B cell (primary cell): ENCODE measurements around the gene ARHGAP25.
"Not testable (repeated sequence)": the region's sequence is repeated elsewhere in the genome, so short reads cannot be mapped to it uniquely, and the experiment has no call there.

ENCODE experiments used
- CTCF ChIP-seq: fragments of 200-600 bp; IDR thresholded peaks from one replicate; pipeline ENCODE4 v1.8.0; 2022; ENCODE audit warnings: antibody characterized with exemption, mild to moderate bottlenecking
- EZH2 ChIP-seq: IDR thresholded peaks from 2 replicates; pipeline ENCODE4 v1.6.1; 2012; ENCODE audit warnings: borderline replicate concordance, low read depth, mild to moderate bottlenecking, moderate library complexity, low read length; ENCODE audit not compliant: insufficient read depth, poor library complexity, severe bottlenecking

- not testable (repeated sequence) for TF ChIP-seq CTCF, EZH2
These were observed 67.5 kb downstream of the ARHGAP25 start for GRCh38 chr2:68802161-68802560.
